Measurements from ENCODE around the gene FHAD1.

FHAD1 gene

DNA sequence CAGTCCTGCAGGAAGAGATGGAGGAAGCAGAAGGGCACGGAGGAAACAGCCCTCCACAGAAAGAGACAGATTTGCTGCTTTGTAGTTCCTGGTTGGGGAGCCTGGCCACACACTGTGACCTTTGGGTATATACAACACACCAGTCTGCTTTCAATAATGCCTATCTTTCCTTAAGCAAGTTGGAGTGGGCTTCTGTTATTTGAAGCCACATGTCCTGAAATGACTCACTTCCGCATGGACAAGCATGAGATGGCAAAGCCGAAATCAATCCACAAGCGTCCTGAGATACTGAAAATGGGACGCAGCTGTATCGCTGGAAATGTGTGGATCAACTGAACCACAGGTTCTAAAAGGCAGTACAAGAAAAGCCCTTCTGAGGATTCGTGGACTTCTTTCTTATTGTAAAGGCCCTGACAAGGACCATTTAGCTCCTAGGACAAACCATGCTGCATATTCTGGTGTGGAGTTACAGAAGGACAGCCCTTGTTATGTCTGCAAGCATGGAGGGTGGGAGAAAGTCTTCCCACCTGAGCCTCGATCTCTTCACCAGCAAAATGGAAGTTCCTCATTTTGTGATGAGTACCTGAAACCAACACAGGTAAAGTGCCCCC lies 22.7 kb upstream of the FHAD1 start:
- H3K4me3 ChIP-seq (ENCODE audit: low read depth, low read length) = no peak overlapping the region
- TF ChIP-seq, protein P1, sequence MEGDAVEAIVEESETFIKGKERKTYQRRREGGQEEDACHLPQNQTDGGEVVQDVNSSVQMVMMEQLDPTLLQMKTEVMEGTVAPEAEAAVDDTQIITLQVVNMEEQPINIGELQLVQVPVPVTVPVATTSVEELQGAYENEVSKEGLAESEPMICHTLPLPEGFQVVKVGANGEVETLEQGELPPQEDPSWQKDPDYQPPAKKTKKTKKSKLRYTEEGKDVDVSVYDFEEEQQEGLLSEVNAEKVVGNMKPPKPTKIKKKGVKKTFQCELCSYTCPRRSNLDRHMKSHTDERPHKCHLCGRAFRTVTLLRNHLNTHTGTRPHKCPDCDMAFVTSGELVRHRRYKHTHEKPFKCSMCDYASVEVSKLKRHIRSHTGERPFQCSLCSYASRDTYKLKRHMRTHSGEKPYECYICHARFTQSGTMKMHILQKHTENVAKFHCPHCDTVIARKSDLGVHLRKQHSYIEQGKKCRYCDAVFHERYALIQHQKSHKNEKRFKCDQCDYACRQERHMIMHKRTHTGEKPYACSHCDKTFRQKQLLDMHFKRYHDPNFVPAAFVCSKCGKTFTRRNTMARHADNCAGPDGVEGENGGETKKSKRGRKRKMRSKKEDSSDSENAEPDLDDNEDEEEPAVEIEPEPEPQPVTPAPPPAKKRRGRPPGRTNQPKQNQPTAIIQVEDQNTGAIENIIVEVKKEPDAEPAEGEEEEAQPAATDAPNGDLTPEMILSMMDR (IDR thresholded peaks at IDR 0.05; ENCODE audit: low read depth, low read length, missing control alignments) = no peak
- DNase-seq (ENCODE audit: low read depth) = no peak
- in situ Hi-C loops (cut with HindIII; ENCODE audit: low sequenced_read_pairs) = no loop called here

DNA sequence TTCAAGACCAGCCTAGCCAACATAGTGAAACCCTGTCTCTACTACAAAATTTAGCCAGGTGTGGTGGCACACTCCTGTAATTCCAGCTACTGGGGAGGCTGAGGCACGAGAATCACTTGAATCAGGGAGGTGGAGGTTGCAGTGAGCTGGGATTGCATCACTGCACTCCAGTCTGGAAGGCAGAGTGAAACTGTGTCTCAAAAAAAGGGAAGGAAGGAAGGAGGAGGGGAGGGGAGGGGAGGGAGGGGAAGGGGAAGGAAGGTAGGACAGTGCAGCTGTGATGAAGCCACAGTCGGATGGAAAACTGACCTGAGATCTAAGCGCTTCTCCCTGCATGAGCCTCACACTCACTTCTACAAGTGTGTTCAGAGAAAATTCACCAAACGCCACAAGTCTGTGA lies 22.0 kb upstream of the FHAD1 start:
- in situ Hi-C loops (cut with HindIII; ENCODE audit: low sequenced_read_pairs) = no loop called here
- no peak overlapping the region for H3K4me3 ChIP-seq (ENCODE audit: low read depth, low read length)
- DNase-seq (ENCODE audit: low read depth) = no peak
- TF ChIP-seq, protein P1 (IDR thresholded peaks at IDR 0.05; ENCODE audit: low read depth, low read length, missing control alignments) = no peak

DNA sequence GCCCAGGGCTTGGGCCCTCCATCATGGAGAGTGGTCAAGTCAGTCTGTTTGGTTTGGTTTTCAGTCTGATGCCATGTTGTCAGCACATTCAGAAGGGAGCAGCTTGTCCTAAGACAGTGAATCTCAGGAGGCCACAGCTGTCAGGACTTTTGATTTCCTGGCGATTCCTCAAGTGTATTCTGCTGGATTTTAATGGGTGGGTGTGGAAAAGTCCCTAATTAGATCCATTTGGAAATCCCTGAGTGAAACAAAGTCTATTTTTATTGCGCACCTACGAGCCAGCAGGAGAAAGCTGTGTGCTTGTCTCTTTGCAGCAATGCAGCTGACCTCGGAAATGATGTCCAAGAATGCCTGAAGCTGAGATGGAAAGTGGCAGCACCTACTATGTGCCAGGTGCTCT lies 21.6 kb upstream of the FHAD1 start:
- H3K4me3 ChIP-seq (ENCODE audit: low read depth, low read length) = no peak overlapping the region
- in situ Hi-C loops (cut with HindIII; ENCODE audit: low sequenced_read_pairs) = no loop called here
- TF ChIP-seq, protein P1 (IDR thresholded peaks at IDR 0.05; ENCODE audit: low read depth, low read length, missing control alignments) = no peak
- no peak for DNase-seq (ENCODE audit: low read depth)

DNA sequence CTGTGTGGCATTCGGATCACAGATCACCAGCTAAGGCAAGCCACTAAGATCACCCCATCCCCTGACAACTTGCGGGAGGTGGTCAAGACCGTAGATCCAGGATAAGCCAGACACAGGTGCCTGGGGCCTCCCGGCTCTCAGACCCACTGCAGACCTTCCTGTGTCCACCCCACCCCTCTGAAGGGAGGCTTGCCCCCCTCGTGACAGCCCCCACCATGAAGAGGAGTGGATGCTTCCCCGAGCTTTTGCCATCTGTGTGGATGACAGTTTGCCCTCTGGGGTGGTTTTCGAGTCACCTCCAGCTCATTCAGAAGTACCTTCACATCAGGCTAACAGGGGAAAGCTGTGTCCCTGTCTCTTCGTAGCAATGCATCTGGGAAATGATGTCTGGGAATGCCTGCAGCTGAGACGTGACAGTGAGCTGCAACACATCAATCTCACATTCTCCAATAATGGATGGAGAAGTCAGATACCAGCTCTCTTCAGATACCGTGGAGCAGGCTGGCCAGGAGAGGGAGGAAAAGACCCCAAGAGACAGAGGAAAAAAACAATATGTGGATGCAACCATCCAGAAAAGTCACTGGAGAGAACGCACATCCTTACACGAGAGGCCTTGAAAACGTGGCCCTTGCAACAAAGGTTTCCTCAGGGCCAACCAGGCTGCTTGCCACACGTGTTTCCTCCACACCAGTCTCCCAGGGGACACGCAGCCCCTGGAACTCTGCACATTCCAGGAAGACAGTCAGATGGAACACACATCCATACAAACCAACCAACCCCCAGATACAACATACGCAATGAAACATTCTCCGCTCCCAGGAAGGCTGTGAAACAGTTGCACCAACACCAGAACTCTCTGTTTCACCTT lies 20.4 kb upstream of the FHAD1 start:
- no peak overlapping the region for H3K4me3 ChIP-seq (ENCODE audit: low read depth, low read length)
- no peak for DNase-seq (ENCODE audit: low read depth)
- TF ChIP-seq, protein P1 (IDR thresholded peaks at IDR 0.05; ENCODE audit: low read depth, low read length, missing control alignments) = no peak
- in situ Hi-C loops (cut with HindIII; ENCODE audit: low sequenced_read_pairs) = no loop called here

DNA sequence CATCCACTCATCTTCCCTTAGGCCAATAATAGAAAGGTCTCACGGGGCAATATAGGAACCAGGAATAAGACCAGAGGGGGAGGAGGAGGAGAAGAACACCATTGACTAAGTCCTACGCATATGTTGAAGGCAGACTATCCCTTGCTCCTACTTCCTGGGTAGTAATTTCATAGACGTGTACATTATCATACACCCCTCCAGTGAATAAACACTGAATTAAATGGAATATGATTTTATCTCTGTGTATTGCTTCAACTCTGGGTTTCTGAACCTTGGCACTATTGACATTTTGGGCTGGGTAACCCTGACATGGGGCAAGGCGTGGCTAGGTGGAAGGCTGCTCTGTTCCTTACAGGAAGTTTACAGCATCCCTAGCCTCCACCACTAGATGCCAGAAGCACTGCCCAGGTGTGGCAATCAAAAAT lies 17.3 kb upstream of the FHAD1 start:
- TF ChIP-seq, protein P1 (IDR thresholded peaks at IDR 0.05; ENCODE audit: low read depth, low read length, missing control alignments) = no peak
- H3K4me3 ChIP-seq (ENCODE audit: low read depth, low read length) = no peak overlapping the region
- in situ Hi-C loops (cut with HindIII; ENCODE audit: low sequenced_read_pairs) = no loop called here
- DNase-seq (ENCODE audit: low read depth) = no peak

DNA sequence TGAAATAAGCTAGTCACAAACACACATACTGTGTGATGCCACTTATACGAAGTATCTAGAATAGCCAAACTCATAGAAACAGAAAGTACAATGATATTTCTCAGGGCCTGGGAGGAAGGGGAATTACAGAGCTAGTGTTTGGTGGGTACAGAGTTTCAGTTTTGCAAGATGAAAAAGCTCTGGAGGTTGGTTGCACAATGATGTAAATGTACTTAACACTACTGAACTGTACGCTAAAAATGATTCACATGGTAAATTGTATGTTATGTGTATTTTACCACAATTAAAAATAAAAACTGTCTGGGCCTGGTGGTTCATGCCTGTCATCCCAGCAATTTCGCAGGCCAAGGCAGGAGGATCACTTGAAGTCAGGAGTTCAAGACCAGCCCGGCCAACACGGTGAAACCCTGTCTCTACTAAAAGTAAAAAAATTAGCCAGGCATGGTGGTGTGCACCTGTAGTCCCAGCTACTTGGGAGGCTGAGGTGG lies 15.3 kb upstream of the FHAD1 start:
- in situ Hi-C loops (cut with HindIII; ENCODE audit: low sequenced_read_pairs) = no loop called here
- no peak overlapping the region for H3K4me3 ChIP-seq (ENCODE audit: low read depth, low read length)
- no peak for DNase-seq (ENCODE audit: low read depth)
- TF ChIP-seq, protein P1 (IDR thresholded peaks at IDR 0.05; ENCODE audit: low read depth, low read length, missing control alignments) = no peak
